Embryonic facial prominence (tissue), 1 donor: ENCODE measurements around the gene DEFB118.
"Not testable (repeated sequence)": the region's sequence is repeated elsewhere in the genome, so short reads cannot be mapped to it uniquely, and the experiment has no call there.

Source experiments
- DNase-seq: peaks from one replicate; pipeline ENCODE4 v3.0.0-alpha.2; 2016; ENCODE audit errors: extremely low spot score

The DEFB118 gene

GRCh38 chr20:31368301-31368700 lies at the start of gene DEFB118:
Gene DEFB118, plus strand, starts transcription at chr20:31368601. Its CDS starts 50 bp downstream, at chr20:31368651.
- DNase-seq, result no peak

GRCh38 chr20:31322504-31322903 lies 45.9 kb upstream of the DEFB118 start:
- no peak for DNase-seq

GRCh38 chr20:31330893-31331292 lies 37.5 kb upstream of the DEFB118 start:
- no peak for DNase-seq

GRCh38 chr20:31341470-31341869 lies 26.9 kb upstream of the DEFB118 start:
- DNase-seq, result no peak

- DNase-seq, result no peak
Measured at GRCh38 chr20:31355981-31356380, 12.4 kb upstream of the DEFB118 start.

GRCh38 chr20:31363295-31363694 lies 5.1 kb upstream of the DEFB118 start:
- no peak for DNase-seq

- not testable (repeated sequence) for DNase-seq
Measured at GRCh38 chr20:31364272-31364671, 4.1 kb upstream of the DEFB118 start.

- DNase-seq, result no peak
Measured at GRCh38 chr20:31374346-31374745, 5.9 kb downstream of the DEFB118 start.

- DNase-seq, result no peak
Measured at GRCh38 chr20:31390490-31390889, 22.1 kb downstream of the DEFB118 start, which contains the start of gene DEFB119. Gene DEFB119, minus strand, starts transcription at chr20:31390590. Its CDS starts 107 bp downstream, at chr20:31390483.

- DNase-seq, result no peak
Measured at GRCh38 chr20:31392836-31393235, 24.4 kb downstream of the DEFB118 start.

GRCh38 chr20:31394900-31395299 lies 26.5 kb downstream of the DEFB118 start:
- no peak for DNase-seq

GRCh38 chr20:31403886-31404285 lies 35.5 kb downstream of the DEFB118 start:
- DNase-seq, result no peak

GRCh38 chr20:31406115-31406514 lies 37.7 kb downstream of the DEFB118 start, which contains the start of gene DEFB121:
Gene DEFB121, minus strand, starts transcription at chr20:31406215. Its CDS starts 63 bp downstream, at chr20:31406152.
- DNase-seq, result no peak

- DNase-seq, result no peak
Measured at GRCh38 chr20:31410011-31410410, 41.6 kb downstream of the DEFB118 start.

- no peak for DNase-seq
Measured at GRCh38 chr20:31414381-31414780, 46.0 kb downstream of the DEFB118 start.

GRCh38 chr20:31415653-31416052 lies 47.3 kb downstream of the DEFB118 start:
- no peak for DNase-seq

- DNase-seq, result no peak
Measured at GRCh38 chr20:31418307-31418706, 49.9 kb downstream of the DEFB118 start.
